ENCODE results near the gene HIKESHI.

The HIKESHI gene, protein sequence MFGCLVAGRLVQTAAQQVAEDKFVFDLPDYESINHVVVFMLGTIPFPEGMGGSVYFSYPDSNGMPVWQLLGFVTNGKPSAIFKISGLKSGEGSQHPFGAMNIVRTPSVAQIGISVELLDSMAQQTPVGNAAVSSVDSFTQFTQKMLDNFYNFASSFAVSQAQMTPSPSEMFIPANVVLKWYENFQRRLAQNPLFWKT

DNA sequence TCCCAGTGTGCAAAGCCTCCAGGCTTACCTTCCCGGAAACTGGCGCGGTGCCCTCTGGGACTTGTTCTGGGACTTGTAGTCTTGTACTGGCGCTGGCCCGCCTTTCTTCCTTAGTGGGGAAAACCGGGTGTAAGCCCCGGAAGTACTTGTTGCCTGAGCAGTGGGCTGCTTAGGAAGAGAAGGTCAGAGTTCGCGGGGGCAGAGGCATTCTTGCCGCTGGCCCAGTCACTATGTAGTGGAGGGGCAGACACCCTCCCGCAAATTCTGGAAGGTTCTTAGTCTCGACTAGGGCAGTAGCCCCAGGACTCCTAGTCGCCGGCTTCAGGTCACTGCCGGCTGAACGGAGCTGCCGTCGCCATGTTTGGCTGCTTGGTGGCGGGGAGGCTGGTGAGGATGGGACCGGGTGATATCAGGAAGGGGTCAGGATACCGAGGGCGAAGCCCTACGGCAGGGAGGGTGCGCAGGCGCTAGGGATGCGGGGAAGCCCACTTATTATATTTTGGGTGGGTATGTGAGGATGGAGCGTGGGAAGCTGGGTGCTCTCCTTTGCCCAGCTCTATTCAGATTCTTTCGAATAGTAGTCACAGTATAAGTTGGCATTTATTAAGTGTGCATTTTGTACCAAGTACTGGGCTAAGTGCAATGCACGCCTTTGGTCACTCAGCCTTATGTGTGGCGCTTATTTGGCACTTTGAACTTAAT, at the start of gene HIKESHI:
HIKESHI (plus strand) TSS at position 149 of the 702 bp plus-strand sequence; CDS start at position 358, 209 bp downstream.
- H3K27ac Mint-ChIP-seq = peak within 1 kb of the TSS; percentile 98
- H3K9me3 Mint-ChIP-seq = no peaks in the 10 kb centered on the region
- H3K4me3 Mint-ChIP-seq = peak within 1 kb of the TSS; percentile 97
- DNase-seq = peak; percentile 92
- no peaks in the 10 kb centered on the region for H3K27me3 Mint-ChIP-seq
- peaks cover 38% of the 10 kb centered on the region for H3K36me3 Mint-ChIP-seq (ENCODE audit: low read depth)
- peaks cover 33% of the 10 kb centered on the region for H3K4me1 Mint-ChIP-seq (ENCODE audit: low read depth)

DNA sequence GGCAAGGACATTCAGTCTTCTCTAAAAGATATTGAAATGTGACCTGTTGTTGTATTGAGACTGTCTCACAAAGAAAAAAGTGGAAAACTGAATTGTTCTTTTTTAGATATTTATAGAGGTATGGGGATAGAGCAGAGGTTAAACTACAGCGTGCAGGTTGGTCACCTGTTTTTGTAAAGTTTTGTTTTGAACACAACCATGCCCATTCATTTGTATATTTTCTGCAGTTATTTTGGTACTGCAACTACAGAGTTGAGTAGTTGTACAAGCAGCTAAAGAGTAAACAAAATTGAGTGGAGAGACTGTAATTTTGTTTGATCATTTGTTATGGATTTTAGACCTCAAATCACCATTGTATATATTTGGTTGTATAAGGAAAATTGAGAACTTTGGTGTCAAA, 46.1 kb upstream of the HIKESHI start:
- Mint-ChIP-seq H3K27ac (peak overlapping the region; percentile 84), H3K4me3 (peak overlapping the region; percentile 8), H3K4me1 (ENCODE audit: low read depth) (peaks cover 56% of the 10 kb centered on the region), H3K9me3 (no peaks in the 10 kb centered on the region), H3K36me3 (ENCODE audit: low read depth) (peaks cover 90% of the 10 kb centered on the region), H3K27me3 (no peaks in the 10 kb centered on the region)
- DNase-seq = no peak

DNA sequence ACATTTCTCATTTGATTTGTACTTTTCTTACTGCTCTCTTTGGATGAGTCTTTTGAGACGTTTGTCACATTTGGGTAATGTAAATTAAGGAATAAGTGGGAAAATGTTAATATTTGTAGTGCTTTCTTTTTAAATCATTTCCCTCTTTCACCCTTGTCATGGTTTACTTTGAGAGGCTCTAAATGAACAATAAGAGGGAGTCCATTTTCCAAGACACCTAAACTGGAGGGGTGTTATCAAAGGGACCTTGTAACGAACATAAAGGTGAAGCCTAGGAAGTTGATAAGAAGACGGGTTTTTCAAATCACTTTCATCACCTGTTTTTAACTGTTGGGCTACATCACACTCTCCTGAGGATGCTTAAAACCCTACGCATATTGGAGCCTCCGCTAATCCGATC, 45.4 kb upstream of the HIKESHI start:
- H3K27ac Mint-ChIP-seq = peak overlapping the region; percentile 84
- no peaks in the 10 kb centered on the region for H3K27me3 Mint-ChIP-seq
- peaks cover 91% of the 10 kb centered on the region for H3K36me3 Mint-ChIP-seq (ENCODE audit: low read depth)
- peaks cover 56% of the 10 kb centered on the region for H3K4me1 Mint-ChIP-seq (ENCODE audit: low read depth)
- no peak overlapping the region for H3K4me3 Mint-ChIP-seq
- no peaks in the 10 kb centered on the region for H3K9me3 Mint-ChIP-seq
- DNase-seq = no peak

DNA sequence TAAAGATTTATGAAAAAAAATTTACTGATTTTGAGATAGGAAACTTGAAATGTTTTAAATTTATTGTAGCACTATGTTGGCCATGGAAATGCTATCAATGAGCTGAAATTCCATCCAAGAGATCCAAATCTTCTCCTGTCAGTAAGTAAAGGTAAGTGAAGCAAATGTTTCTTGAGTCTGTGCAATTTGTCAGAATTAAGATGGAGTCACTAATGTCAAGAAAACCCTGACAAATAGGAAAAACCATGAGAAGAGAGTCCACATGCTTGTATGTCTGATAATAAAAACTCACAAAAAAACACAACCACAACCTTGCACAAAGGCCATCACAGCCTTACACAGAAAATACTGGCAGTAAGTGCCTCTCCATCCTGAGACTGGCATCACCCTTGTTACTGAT, 44.6 kb upstream of the HIKESHI start:
- Mint-ChIP-seq H3K36me3 (ENCODE audit: low read depth) (peaks cover 91% of the 10 kb centered on the region), H3K4me3 (no peak overlapping the region), H3K27me3 (no peaks in the 10 kb centered on the region), H3K4me1 (ENCODE audit: low read depth) (peaks cover 49% of the 10 kb centered on the region), H3K9me3 (no peaks in the 10 kb centered on the region), H3K27ac (peak overlapping the region; percentile 71)
- no peak for DNase-seq

DNA sequence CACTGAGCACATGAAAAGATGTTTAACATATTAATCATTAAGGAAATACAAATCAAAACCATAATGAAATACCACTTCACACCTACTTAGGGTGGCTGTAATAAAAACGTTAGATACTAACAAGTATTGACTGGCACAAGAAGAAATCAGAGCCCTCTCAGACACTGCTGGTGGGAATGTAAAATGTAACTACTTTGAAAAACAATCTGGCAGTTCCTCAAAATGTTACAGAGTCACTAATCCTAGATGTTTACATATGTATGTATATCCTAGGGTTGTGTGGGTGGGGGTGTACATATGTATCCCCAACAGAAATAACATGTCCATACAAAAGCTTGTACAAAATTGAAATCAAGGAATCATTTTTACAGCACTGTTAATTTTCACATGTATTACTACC, 42.3 kb upstream of the HIKESHI start:
- H3K4me1 Mint-ChIP-seq (ENCODE audit: low read depth) = peaks cover 61% of the 10 kb centered on the region
- peak overlapping the region; percentile 44 for H3K27ac Mint-ChIP-seq
- no peaks in the 10 kb centered on the region for H3K27me3 Mint-ChIP-seq
- no peak for DNase-seq
- no peaks in the 10 kb centered on the region for H3K9me3 Mint-ChIP-seq
- H3K36me3 Mint-ChIP-seq (ENCODE audit: low read depth) = peaks cover 95% of the 10 kb centered on the region
- no peak overlapping the region for H3K4me3 Mint-ChIP-seq

DNA sequence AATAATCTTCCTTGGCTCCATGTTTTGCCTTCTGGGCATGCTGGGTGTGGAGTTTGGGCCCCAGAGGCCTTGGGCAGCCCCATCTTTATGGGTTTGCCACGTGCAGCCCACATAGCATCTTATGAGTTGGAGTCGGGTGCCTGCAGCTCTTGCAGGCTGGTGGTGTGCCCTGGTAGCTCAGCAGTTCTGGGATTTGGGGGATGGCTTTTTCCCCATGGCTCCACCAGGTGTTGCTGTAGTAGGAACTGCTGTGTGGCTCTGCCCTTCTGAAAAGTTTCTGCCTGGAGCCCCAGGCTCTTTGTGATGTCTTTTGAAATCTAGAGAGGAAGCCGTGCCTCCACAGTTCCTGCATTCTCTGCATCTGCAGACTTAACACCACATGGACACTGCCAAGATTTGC, 40.7 kb upstream of the HIKESHI start:
- peaks cover 53% of the 10 kb centered on the region for H3K4me1 Mint-ChIP-seq (ENCODE audit: low read depth)
- H3K27me3 Mint-ChIP-seq = no peaks in the 10 kb centered on the region
- peak overlapping the region; percentile 47 for H3K27ac Mint-ChIP-seq
- no peaks in the 10 kb centered on the region for H3K9me3 Mint-ChIP-seq
- no peak for DNase-seq
- peaks cover 94% of the 10 kb centered on the region for H3K36me3 Mint-ChIP-seq (ENCODE audit: low read depth)
- H3K4me3 Mint-ChIP-seq = no peak overlapping the region

DNA sequence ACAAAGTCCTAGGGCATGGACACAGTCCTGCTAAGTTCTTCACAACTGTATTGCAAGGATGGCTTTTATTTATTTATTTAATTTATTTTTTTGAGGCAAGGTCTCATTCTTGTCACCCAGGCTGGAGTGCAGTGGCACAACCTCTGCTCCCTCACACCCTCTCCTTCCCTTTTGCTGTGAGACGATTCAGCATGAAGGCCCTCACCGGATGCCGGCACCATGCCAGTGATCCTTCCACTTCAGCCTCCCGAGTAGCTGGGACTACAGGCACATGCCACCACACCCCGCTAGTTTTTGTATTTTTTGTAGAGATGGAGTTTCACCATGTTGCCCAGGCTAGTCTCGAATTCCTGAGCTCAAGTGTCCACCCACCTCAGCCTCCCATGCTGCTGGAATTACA, 39.7 kb upstream of the HIKESHI start:
- H3K9me3 Mint-ChIP-seq = no peaks in the 10 kb centered on the region
- peak overlapping the region; percentile 73 for H3K27ac Mint-ChIP-seq
- peaks cover 93% of the 10 kb centered on the region for H3K36me3 Mint-ChIP-seq (ENCODE audit: low read depth)
- peaks cover 48% of the 10 kb centered on the region for H3K4me1 Mint-ChIP-seq (ENCODE audit: low read depth)
- DNase-seq = no peak
- no peaks in the 10 kb centered on the region for H3K27me3 Mint-ChIP-seq
- H3K4me3 Mint-ChIP-seq = no peak overlapping the region

DNA sequence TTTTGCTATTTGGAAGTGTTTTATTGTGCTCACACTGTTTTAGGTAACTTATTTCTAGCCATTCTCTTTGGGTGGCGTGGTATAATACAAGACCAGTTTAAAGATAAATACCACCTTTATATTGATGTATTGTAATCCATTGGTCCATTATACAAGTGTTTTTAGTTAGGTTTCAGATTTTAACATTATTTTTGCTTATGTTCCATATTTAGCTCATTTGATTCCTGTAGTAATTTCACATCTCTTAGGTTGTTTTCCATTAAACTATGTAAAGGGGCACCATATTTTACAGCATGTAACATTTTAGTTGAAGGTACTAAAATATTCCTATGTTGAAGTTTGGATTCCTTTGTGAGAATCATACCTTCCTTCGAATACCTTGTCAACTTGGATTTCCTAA, 37.4 kb upstream of the HIKESHI start:
- peaks cover 94% of the 10 kb centered on the region for H3K36me3 Mint-ChIP-seq (ENCODE audit: low read depth)

DNA sequence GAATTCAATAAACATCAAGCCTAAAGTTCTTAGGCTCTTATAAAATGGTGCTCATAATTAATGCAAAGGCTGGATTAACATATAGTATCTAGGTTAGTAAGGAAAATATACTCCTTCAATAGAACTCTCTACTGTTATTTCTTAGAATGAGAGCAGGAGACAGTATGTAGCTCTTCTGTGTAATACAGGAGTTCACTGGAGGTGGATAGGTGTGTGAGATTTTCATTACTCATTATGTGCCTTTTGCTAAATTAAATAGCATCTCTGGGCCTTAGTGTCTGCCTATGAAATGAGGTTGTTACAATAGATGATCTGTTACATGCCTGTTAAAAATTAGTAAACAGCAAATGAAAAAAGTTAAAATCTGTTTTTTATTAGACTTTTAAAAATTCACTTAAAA, 36.8 kb upstream of the HIKESHI start:
- Mint-ChIP-seq H3K36me3 (ENCODE audit: low read depth) (peaks cover 94% of the 10 kb centered on the region), H3K9me3 (no peaks in the 10 kb centered on the region), H3K27me3 (no peaks in the 10 kb centered on the region), H3K4me1 (ENCODE audit: low read depth) (peaks cover 54% of the 10 kb centered on the region), H3K27ac (peak overlapping the region; percentile 27), H3K4me3 (no peak overlapping the region)
- DNase-seq = no peak

More for the DNA sequence above, 37.4 kb upstream of the HIKESHI start:
- Mint-ChIP-seq H3K4me1 (ENCODE audit: low read depth) (peaks cover 52% of the 10 kb centered on the region), H3K27me3 (no peaks in the 10 kb centered on the region), H3K4me3 (no peak overlapping the region), H3K27ac (peak overlapping the region; percentile 39), H3K9me3 (no peaks in the 10 kb centered on the region)
- DNase-seq = no peak

DNA sequence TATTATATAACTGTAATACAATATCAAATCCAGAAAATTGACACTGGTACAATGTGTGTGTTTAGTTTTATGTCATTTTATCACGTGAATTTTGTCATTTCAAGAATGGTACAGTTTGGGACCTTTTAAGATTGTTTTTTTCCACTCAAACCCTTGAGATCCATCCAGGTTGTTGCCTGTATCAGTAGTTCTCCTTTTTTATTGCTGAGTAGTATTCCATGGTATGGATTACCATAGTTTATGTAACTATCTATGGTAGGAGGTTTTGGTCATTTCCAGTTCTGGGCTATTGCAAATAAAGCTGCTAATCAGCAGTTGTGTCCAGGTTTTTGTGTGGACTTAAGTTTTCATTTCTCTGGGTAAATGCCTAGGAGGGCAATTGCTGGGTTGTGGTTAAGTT, 32.4 kb upstream of the HIKESHI start:
- H3K36me3 Mint-ChIP-seq (ENCODE audit: low read depth) = peaks cover 92% of the 10 kb centered on the region
- H3K27me3 Mint-ChIP-seq = no peaks in the 10 kb centered on the region
- H3K9me3 Mint-ChIP-seq = no peaks in the 10 kb centered on the region
- peaks cover 64% of the 10 kb centered on the region for H3K4me1 Mint-ChIP-seq (ENCODE audit: low read depth)
- DNase-seq = no peak
- peak overlapping the region; percentile 66 for H3K27ac Mint-ChIP-seq
- no peak overlapping the region for H3K4me3 Mint-ChIP-seq

DNA sequence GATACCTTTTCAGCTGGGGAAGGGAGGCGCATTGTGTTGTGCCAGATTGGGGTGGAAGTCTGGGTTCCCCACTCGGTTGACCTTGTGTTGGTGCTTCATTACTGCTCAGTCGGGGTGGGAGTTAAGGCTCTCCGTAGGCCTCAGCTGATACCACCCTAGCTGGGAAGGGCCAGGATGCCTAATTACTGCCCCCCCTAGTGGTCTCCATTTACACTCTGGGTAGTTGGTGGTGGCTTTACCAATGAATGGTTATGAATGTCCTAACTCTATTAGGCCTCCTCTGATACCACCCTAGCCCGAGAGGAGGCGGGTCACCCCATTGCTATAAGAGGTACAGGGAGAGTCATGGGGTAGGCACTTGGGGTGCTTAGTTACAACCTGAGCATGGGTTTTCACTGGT, 27.5 kb upstream of the HIKESHI start:
- H3K9me3 Mint-ChIP-seq = no peaks in the 10 kb centered on the region
- H3K27me3 Mint-ChIP-seq = no peaks in the 10 kb centered on the region
- peaks cover 71% of the 10 kb centered on the region for H3K4me1 Mint-ChIP-seq (ENCODE audit: low read depth)
- H3K36me3 Mint-ChIP-seq (ENCODE audit: low read depth) = peaks cover 96% of the 10 kb centered on the region
- peak overlapping the region; percentile 79 for H3K27ac Mint-ChIP-seq
- no peak overlapping the region for H3K4me3 Mint-ChIP-seq
- no peak for DNase-seq

DNA sequence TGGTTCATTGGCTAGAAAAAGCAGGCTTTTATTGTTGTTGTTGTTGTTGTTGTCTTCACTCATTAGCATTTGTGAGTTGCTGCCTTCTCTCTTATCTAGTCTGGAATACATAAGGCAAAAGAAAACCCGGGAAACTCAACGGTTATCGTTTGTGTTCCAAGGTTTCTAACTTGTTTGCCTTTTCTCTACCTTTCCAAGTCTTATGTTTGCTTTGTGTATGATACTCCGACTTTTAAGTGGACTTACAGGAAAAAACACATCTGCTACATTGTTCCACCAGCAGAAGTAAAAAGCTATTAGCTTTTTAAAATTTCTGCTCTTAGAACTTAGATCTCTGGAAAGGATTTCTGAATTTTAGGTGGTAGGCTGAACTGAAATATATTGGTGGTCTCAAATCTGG, 27.0 kb upstream of the HIKESHI start:
- Mint-ChIP-seq H3K4me3 (no peak overlapping the region), H3K4me1 (ENCODE audit: low read depth) (peaks cover 67% of the 10 kb centered on the region), H3K27ac (peak overlapping the region; percentile 79), H3K27me3 (no peaks in the 10 kb centered on the region), H3K36me3 (ENCODE audit: low read depth) (peaks cover 96% of the 10 kb centered on the region), H3K9me3 (no peaks in the 10 kb centered on the region)
- no peak for DNase-seq

DNA sequence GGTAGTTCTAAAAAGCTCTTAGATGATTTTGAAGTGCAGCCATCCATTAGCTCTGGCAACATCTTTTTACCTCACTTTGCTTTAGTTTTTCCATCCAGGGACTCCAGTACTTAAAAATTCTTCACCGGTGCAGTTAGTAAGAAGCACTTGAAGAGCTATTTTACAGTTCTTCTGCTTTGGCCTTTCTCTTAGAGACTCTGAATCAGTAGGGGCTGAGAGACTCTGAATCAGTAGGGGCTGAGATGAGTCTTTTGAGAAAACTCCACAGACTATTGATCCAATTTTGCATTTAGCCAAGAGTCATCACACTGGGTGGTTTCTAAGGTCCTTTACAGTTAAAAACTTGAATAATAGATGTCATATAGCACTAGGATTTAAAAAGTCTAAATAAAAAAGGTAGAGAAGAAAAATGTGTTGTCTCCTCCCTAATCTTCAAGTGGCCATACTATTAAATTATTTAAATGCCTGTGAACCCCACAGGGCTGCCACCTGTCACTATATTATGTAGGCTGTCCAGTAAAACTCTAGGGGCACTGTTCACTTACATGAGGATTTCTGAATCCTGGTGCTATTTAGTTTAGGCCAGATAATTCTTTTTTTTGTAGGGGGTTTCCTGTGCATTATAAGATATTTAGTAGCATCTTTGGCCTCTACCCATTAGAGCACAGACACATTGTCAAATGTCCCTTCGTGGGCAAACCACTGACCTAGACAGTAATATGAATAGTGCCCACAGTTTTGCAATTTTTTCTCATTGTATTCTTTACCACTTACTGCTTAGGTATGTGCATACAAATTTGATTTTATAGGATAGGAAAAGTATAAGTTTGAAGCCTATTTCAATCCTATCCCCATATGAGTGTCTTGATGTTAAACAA, 26.3 kb upstream of the HIKESHI start:
- Mint-ChIP-seq H3K4me1 (ENCODE audit: low read depth) (peaks cover 66% of the 10 kb centered on the region), H3K9me3 (no peaks in the 10 kb centered on the region), H3K36me3 (ENCODE audit: low read depth) (peaks cover 97% of the 10 kb centered on the region), H3K27ac (peak overlapping the region; percentile 80), H3K4me3 (no peak overlapping the region), H3K27me3 (no peaks in the 10 kb centered on the region)
- no peak for DNase-seq

DNA sequence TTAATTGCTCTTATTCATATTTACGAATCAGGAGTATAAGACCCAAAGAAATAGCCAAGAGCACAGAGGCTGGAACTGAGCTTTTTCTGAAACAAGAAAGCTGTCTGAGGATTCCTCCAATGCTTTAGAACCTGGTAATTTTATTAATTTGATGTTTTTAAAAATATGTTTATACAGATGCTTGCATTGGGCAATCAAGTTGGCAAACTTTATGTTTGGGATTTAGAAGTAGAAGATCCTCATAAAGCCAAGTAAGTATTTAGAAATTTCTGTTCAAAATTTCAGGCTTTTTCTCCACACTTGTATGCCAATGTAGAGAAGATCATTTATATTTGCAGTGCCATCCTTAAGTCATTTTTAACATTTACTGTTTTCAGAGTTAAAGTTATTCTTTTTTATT, 24.3 kb upstream of the HIKESHI start:
- Mint-ChIP-seq H3K27me3 (no peaks in the 10 kb centered on the region), H3K27ac (no peak overlapping the region), H3K9me3 (no peaks in the 10 kb centered on the region), H3K36me3 (ENCODE audit: low read depth) (peaks cover 97% of the 10 kb centered on the region), H3K4me3 (no peak overlapping the region), H3K4me1 (ENCODE audit: low read depth) (peaks cover 69% of the 10 kb centered on the region)
- DNase-seq = no peak

DNA sequence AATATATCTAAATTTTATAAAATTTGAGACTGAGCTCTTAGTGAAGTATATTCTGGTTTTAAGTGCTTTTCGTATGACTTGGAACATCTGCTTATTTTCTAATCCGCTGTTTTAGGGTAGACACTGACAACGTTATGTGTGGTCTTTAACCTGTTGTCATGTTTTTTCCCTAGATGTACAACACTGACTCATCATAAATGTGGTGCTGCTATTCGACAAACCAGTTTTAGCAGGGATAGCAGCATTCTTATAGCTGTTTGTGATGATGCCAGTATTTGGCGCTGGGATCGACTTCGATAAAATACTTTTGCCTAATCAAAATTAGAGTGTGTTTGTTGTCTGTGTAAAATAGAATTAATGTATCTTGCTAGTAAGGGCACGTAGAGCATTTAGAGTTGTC, 23.8 kb upstream of the HIKESHI start:
- DNase-seq = no peak
- H3K27ac Mint-ChIP-seq = no peak overlapping the region
- H3K27me3 Mint-ChIP-seq = no peaks in the 10 kb centered on the region
- H3K36me3 Mint-ChIP-seq (ENCODE audit: low read depth) = peaks cover 96% of the 10 kb centered on the region
- H3K4me3 Mint-ChIP-seq = no peak overlapping the region
- no peaks in the 10 kb centered on the region for H3K9me3 Mint-ChIP-seq
- peaks cover 70% of the 10 kb centered on the region for H3K4me1 Mint-ChIP-seq (ENCODE audit: low read depth)

All from activated T-cell treated with anti-CD3 and anti-CD28 coated beads, Interleukin-2, amount 50 U/mL, for 24 hours (primary cell).